Tibial nerve (tissue), 4 donors: ENCODE data around the gene MAP2K6. TPM values are rescaled to one million over a fixed set of nuclear protein-coding genes. Genes with fewer than 3 reads are reported as not detected.

ENCODE experiments used
- DNase-seq, 2 donors: peaks; one replicate each; pipeline ENCODE4 v3.0.0-alpha.2; 2019; ENCODE audit warnings: low spot score in 2 of 2
- H3K27ac ChIP-seq, 4 donors: fragments of 200-600 bp; sonication (generic) in 3 of 4; one replicate each; pipeline ENCODE4 v1.5.1; 2017 to 2019; ENCODE audit warnings: mild to moderate bottlenecking in 1 of 4
- H3K27me3 ChIP-seq, 2 donors: fragments of 200-600 bp; sonication (generic) in 1 of 2; one replicate each; pipeline versions ENCODE4 v1.5.1 to v1.6.0; 2017 to 2019
- H3K36me3 ChIP-seq, 3 donors: fragments of 200-600 bp; sonication (generic); one replicate each; pipeline ENCODE4 v1.5.1; 2018 to 2019
- H3K4me1 ChIP-seq, 4 donors: fragments of 200-600 bp; sonication (generic) in 3 of 4; one replicate each; pipeline ENCODE4 v1.5.1; 2017 to 2019
- H3K4me3 ChIP-seq, 4 donors: fragments of 200-600 bp; sonication (generic) in 3 of 4; one replicate each; pipeline ENCODE4 v1.5.1; 2017 to 2019; ENCODE audit warnings: mild to moderate bottlenecking in 1 of 4, moderate library complexity in 1 of 4
- H3K9me3 ChIP-seq, 4 donors: fragments of 200-600 bp; sonication (generic) in 3 of 4; one replicate each; pipeline ENCODE4 v1.5.1; 2017 to 2019
- CTCF ChIP-seq, 5 experiments: fragments of 200-600 bp in 3 of 5; fragments of 450-650 bp in 2 of 5; sonication (generic) in 3 of 5; IDR thresholded peaks; one replicate each; pipeline ENCODE4 v1.5.1; 2016 to 2019; ENCODE audit warnings: antibody characterized with exemption in 5 of 5, mild to moderate bottlenecking in 3 of 5, moderate library complexity in 2 of 5
- EP300 ChIP-seq, 2 donors: sonication (generic); formaldehyde crosslinking; IDR thresholded peaks; one replicate each; pipeline ENCODE4 v1.6.1; 2017; ENCODE audit warnings: antibody characterized with exemption in 2 of 2, mild to moderate bottlenecking in 1 of 2
- POLR2A ChIP-seq, 2 donors: fragments of 450-650 bp; IDR thresholded peaks; one replicate each; pipeline ENCODE4 v1.6.1; 2017; ENCODE audit warnings: antibody characterized with exemption in 2 of 2, mild to moderate bottlenecking in 2 of 2, moderate library complexity in 2 of 2
- WGBS, 2 donors: methylation state at CpG; one replicate each; pipeline ENCODE4 v1.1.5; 2018; 5-methylcytosine and 5-hydroxymethylcytosine counted together
- total RNA-seq, 4 donors: library from RNA; depleted of rRNA; stranded (reverse); fragments of >200 nt; gene quantifications; one replicate each; pipeline ENCODE4 v1.1.0, GENCODE V29; 2016

Gene MAP2K6
- total RNA-seq, 4 donors from 2014 or later: 9.8 to 30.3 (median 22.8) TPM

DNA sequence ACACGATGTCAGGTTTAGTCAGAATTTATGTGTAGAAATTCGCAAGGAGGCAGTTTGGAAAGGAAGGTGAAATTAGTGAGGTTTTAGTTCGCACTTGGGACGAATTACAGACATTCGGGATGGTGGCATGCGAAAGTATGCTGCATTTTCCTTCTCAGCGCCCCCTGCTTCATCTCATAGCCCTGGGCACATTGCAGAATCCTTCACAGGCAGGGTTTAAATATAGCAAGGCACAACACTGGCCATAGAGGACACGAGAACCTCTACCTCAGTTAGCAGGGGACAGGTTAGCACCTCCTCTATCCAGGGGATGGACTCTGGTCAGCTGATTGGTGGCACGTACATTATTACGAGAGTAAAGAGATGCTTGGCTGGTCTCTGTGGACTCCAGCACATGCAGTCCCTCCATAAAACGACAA lies 47.5 kb downstream of the MAP2K6 start:
- Histone ChIP-seq H3K4me3 (peak overlapping the region in 2 of 4 donors; percentile 4 to 5), H3K27me3 (no peaks in the 10 kb centered on the region), H3K27ac (peak overlapping the region in 1 of 4 donors; percentile 56), H3K9me3 (no peaks in the 10 kb centered on the region), H3K4me1 (peaks cover 0 to 11% (median 0%) of the 10 kb centered on the region in 4 donors), H3K36me3 (no peaks in the 10 kb centered on the region)
- TF ChIP-seq POLR2A (IDR thresholded peaks at IDR 0.05): no peak
- no peak for TF ChIP-seq EP300 (IDR thresholded peaks at IDR 0.05)
- no peak for TF ChIP-seq CTCF (IDR thresholded peaks at IDR 0.05)
- WGBS, 2 donors: 73 to 76% methylated on average over 11 of the region's 11 CpGs
- no peak for DNase-seq

DNA sequence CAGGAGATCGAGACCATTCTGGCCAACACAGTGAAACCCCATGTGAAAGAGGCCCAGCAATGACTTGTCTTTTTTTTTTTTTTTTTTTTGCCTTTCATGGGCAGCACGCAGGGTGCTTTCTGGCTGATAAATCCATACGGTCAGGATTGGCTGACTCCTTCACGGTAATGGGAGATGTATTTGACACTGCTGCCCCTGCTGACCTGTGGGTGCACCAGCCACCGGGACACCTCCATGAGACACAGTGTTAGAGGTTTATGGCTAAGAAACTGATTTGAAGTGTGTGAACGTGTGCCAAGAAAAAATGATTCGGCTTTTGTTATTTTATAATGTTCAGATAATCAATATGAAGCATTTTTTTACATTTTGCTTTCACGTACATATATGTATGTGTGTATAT lies 48.4 kb downstream of the MAP2K6 start:
- DNase-seq: no peak
- no peaks in the 10 kb centered on the region for H3K27me3 ChIP-seq
- no peaks in the 10 kb centered on the region for H3K36me3 ChIP-seq
- no peak overlapping the region for H3K4me3 ChIP-seq
- peaks cover 0 to 11% (median 0%) of the 10 kb centered on the region in 4 donors for H3K4me1 ChIP-seq
- no peaks in the 10 kb centered on the region for H3K9me3 ChIP-seq
- TF ChIP-seq POLR2A (IDR thresholded peaks at IDR 0.05) (no peak), CTCF (IDR thresholded peaks at IDR 0.05) (no peak), EP300 (IDR thresholded peaks at IDR 0.05) (no peak)
- H3K27ac ChIP-seq: no peak overlapping the region
- 90 to 93% methylated on average over 8 of the region's 8 CpGs for WGBS, 2 donors

DNA sequence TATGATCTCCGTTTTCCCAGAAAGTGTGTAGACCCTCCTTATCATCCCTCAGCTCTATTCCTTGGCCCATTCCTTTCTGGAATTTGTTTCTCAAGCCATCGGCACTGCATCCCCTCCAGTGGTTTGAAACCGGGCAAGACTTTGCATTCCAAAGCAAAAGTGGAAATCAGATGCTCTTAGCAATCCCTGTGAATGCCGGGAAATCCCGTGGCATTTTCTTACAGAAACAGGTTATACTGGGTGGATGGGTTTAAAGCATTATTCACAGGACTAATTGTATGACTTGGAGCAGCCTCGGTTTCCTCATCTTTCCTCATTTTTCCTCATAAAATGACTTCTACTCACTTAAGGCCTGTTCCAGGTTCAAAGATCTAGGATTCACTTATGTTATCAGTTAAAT lies 52.0 kb downstream of the MAP2K6 start:
- no peak overlapping the region for H3K4me3 ChIP-seq

GRCh38 chr17:69466905-69467667 lies 52.6 kb downstream of the MAP2K6 start:
- Histone ChIP-seq H3K27ac (no peak overlapping the region), H3K36me3 (no peaks in the 10 kb centered on the region), H3K4me1 (peaks cover 0 to 1% (median 0%) of the 10 kb centered on the region in 4 donors), H3K27me3 (no peaks in the 10 kb centered on the region), H3K9me3 (no peaks in the 10 kb centered on the region), H3K4me3 (no peak overlapping the region)
- DNase-seq: no peak
- TF ChIP-seq POLR2A (IDR thresholded peaks at IDR 0.05) (no peak), CTCF (IDR thresholded peaks at IDR 0.05) (no peak), EP300 (IDR thresholded peaks at IDR 0.05) (no peak)
- 85 to 90% methylated on average over 3 of the region's 3 CpGs for WGBS, 2 donors

More for the DNA sequence above, 52.0 kb downstream of the MAP2K6 start:
- TF ChIP-seq POLR2A (IDR thresholded peaks at IDR 0.05): no peak
- no peak for DNase-seq
- Histone ChIP-seq H3K27me3 (no peaks in the 10 kb centered on the region), H3K27ac (no peak overlapping the region), H3K36me3 (no peaks in the 10 kb centered on the region), H3K4me1 (peaks cover 0 to 7% (median 0%) of the 10 kb centered on the region in 4 donors), H3K9me3 (no peaks in the 10 kb centered on the region)
- 78% methylated on average over 6 of the region's 6 CpGs for WGBS, 2 donors

DNA sequence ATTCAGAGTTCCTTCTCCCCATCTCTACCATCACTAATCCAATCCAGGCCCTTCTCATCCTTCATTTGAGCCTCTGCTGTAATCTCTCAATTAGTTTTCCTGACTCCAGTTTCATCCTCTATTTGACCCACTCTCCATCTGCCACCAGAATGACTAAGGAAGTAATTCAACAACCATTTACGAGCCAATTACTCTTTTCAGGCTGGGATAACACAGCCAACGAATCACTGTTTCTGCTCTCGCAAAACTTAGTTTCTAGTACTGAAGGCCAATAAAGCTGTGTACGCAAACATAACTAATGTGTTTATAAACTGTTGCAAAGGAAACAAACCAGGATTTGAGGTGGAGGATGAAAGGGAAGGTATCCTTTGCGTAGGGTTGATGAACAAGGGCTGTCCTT lies 53.7 kb downstream of the MAP2K6 start:
- Histone ChIP-seq H3K4me1 (no peaks in the 10 kb centered on the region), H3K27ac (no peak overlapping the region), H3K9me3 (no peaks in the 10 kb centered on the region), H3K27me3 (no peaks in the 10 kb centered on the region), H3K4me3 (no peak overlapping the region), H3K36me3 (no peaks in the 10 kb centered on the region)
- TF ChIP-seq CTCF (IDR thresholded peaks at IDR 0.05): no peak
- TF ChIP-seq EP300 (IDR thresholded peaks at IDR 0.05): no peak
- TF ChIP-seq POLR2A (IDR thresholded peaks at IDR 0.05): no peak
- 88 to 89% methylated on average over 5 of the region's 5 CpGs for WGBS, 2 donors
- no peak for DNase-seq
